Liver (tissue), 3 donors: ENCODE results near the gene ADAMTS2.

Experiments used
- CTCF ChIP-seq: fragments of 150-350 bp; IDR thresholded peaks from 2 replicates; pipeline ENCODE4 v1.5.1; 2017; ENCODE audit warnings: improper control_type of control experiment, low read depth, low read length; ENCODE audit not compliant: missing input control
- RAD21 ChIP-seq, 2 donors: IDR thresholded peaks; 2 replicates each; pipeline ENCODE4 v1.6.1; 2016; ENCODE audit warnings: antibody characterized with exemption in 2 of 2, mild to moderate bottlenecking in 2 of 2
- YY1 ChIP-seq: IDR thresholded peaks from 2 replicates; pipeline ENCODE4 v1.6.1; 2016; ENCODE audit warnings: antibody characterized with exemption, mild to moderate bottlenecking
- ZBTB33 ChIP-seq: IDR thresholded peaks from 2 replicates; pipeline ENCODE4 v1.6.1; 2016; ENCODE audit warnings: antibody characterized with exemption
- donor health status: healthy.
- donor health status: healthy.

GRCh38 chr5:179118756-179119414 lies 226.4 kb downstream of the ADAMTS2 start:
- no peak for TF ChIP-seq CTCF
- no peak for TF ChIP-seq YY1
- no peak for TF ChIP-seq ZBTB33
- no peak for TF ChIP-seq RAD21 (IDR thresholded peaks at IDR 0.05)
